GM10266 (cell line): ENCODE results near the gene AATK.
A peak's percentile ranks its signal among the peaks of the same experiment; 100 is the strongest.

Experiments
- DNase-seq: peaks from one replicate; pipeline ENCODE4 v3.0.0; 2012; ENCODE audit errors: extremely low spot score
- TF ChIP-seq, protein P1 (sequence below): IDR thresholded peaks from 2 replicates; pipeline ENCODE4 v1.5.1; 2012; ENCODE audit warnings: mild to moderate bottlenecking, low read depth; ENCODE audit not compliant: control insufficient read depth, insufficient read depth; ENCODE audit errors: missing control alignments

Gene AATK

GRCh38 chr17:81099888-81100287, 66.1 kb downstream of the AATK start:
- TF ChIP-seq, protein P1, sequence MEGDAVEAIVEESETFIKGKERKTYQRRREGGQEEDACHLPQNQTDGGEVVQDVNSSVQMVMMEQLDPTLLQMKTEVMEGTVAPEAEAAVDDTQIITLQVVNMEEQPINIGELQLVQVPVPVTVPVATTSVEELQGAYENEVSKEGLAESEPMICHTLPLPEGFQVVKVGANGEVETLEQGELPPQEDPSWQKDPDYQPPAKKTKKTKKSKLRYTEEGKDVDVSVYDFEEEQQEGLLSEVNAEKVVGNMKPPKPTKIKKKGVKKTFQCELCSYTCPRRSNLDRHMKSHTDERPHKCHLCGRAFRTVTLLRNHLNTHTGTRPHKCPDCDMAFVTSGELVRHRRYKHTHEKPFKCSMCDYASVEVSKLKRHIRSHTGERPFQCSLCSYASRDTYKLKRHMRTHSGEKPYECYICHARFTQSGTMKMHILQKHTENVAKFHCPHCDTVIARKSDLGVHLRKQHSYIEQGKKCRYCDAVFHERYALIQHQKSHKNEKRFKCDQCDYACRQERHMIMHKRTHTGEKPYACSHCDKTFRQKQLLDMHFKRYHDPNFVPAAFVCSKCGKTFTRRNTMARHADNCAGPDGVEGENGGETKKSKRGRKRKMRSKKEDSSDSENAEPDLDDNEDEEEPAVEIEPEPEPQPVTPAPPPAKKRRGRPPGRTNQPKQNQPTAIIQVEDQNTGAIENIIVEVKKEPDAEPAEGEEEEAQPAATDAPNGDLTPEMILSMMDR, result no peak
- no peak for DNase-seq

DNA sequence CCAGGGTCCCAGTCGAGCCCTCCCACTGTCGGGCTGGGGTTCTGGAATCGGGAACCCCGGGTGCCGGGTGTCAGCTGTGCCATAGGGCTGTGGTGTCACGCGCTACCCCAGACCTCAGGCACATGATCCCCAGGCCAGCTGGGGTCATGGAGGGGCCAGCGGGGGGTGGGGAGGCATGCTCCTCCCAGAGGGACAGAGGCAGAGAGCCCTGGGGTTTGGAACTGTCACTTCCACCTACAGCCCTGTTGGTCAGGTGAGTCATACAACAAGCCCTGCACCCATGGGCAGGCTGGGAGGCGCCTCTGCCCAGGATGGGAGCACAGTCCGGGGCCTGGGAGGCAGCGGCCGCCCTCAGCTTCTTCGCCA, 68.1 kb downstream of the AATK start:
- no peak for DNase-seq
- TF ChIP-seq, protein P1, result no peak

DNA sequence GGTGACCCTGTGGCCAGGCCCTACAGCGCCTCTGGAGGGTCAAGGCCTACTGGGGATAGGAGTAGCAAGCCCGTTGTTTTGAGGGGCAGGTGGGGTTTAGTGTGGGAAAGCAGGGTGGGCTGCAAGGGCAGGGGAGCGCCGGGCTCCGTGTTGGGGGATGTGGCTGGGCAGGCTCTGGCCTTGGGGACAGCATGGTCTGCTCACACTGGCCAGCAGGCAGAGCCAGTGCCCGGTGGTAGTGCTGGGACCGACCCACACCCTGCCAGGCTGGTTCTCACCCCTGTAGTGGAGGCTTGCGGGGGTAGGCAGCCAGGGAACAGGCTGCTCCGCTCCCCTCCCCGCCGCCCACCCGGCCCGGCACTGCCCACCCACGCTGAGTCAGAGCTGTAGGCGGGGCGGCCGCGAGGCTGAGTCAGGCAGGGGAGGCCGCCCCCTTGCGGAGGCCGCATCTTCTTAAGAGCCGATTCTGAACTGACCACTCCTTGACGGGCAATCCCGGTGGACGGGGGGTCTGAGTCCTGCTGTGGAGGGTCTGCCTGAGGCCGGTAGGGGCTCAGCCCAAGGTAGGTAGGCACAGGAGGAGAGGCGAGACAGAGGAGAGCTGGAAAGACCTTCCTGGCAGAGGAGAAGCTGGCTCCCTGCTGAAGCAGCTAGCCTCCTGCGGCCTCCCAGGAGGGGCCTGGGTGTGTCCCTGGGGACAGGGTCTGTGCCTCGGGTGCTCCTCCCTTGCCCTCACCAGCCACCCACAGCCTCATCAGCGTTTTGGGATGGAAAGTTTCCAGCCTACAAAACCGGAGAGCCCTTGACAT, 68.7 kb downstream of the AATK start:
- TF ChIP-seq, protein P1, result peak; percentile 58
- peak; percentile 76 for DNase-seq

GRCh38 chr17:81096741-81097133, 69.3 kb downstream of the AATK start:
- no peak for DNase-seq

GRCh38 chr17:81095383-81095762, 70.6 kb downstream of the AATK start:
- TF ChIP-seq, protein P1, result no peak
- DNase-seq, result no peak

More at GRCh38 chr17:81096741-81097133, 69.3 kb downstream of the AATK start:
- TF ChIP-seq, protein P1, result no peak

DNA sequence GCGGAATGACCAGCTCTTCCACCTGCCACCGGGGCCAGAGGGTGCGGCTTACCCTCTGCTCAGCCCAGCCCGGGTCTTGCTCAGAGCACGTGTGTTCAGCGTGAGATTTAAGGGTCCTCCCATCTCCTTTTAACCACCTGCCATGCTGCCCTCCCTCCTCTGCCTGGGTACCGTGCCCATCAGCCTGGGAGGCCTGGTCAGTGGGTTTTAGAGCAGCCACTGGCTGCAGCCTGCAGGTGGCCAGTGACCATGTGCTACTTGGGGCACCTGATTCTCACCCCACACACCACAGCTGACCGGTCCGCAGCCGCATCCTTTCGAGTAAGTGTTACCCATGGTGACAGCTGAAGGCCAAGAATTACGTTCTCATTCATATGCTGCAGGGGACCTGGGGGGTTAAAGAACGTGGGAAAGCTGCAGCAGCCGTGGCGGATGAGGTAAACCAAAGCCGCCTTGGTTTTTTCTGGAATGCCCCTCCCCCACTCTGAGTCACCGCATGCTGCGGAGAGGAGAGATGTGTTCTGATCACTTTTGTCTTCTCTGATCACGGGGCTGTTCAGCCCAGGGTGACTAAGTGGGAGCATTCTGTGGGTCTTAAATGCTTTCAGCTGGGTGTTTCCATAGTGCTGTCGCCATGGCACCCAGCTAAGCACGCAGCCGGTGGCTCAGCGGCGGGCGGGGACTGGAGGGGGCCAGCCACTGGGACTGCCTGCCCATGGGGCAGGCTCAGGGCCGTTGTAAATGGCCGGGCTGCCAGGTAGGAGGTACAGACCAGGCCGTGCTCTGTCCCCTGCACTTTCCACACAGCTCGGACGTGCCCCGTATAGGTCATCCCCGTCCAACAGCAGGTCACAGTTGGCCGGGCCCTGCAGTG, 71.3 kb downstream of the AATK start:
- TF ChIP-seq, protein P1, result no peak
- DNase-seq, result peak; percentile 85
